Measurements from ENCODE around the gene NLGN2.

Gene NLGN2

GRCh38 chr17:7413346-7413985, 5.8 kb downstream of the NLGN2 start:
- CTCF ChIA-PET, result interaction anchor here (0.6 kb wide), 1 partner anchor 158 kb away, joined by 3 read pairs; no protein-coding TSS in a partner anchor
- peaks cover 2% of the 10 kb centered on the region for H3K4me1 Mint-ChIP-seq
- H3K27me3 Mint-ChIP-seq, result peaks cover 31% of the 10 kb centered on the region
- H3K4me3 Mint-ChIP-seq, result no peak overlapping the region
- H3K27ac Mint-ChIP-seq, result no peak overlapping the region
- H3K36me3 Mint-ChIP-seq, result no peaks in the 10 kb centered on the region
- no peaks in the 10 kb centered on the region for H3K9me3 Mint-ChIP-seq
- DNase-seq, result no peak

- no peak overlapping the region for H3K27ac Mint-ChIP-seq
- DNase-seq, result no peak
- no peaks in the 10 kb centered on the region for H3K36me3 Mint-ChIP-seq
- H3K27me3 Mint-ChIP-seq, result peaks cover 25% of the 10 kb centered on the region
- no peaks in the 10 kb centered on the region for H3K9me3 Mint-ChIP-seq
- no peak overlapping the region for H3K4me3 Mint-ChIP-seq
- no peaks in the 10 kb centered on the region for H3K4me1 Mint-ChIP-seq
- CTCF ChIA-PET, result interaction anchor here (0.6 kb wide), 1 partner anchor 362 kb away, joined by 4 read pairs; no protein-coding TSS in a partner anchor
Observed at GRCh38 chr17:7414837-7415236, 7.2 kb downstream of the NLGN2 start.

GRCh38 chr17:7415784-7416183, 8.1 kb downstream of the NLGN2 start:
- CTCF ChIA-PET, result no interaction called here
- Mint-ChIP-seq H3K9me3 (no peaks in the 10 kb centered on the region), H3K27me3 (peaks cover 19% of the 10 kb centered on the region), H3K4me3 (no peak overlapping the region), H3K4me1 (no peaks in the 10 kb centered on the region), H3K36me3 (no peaks in the 10 kb centered on the region), H3K27ac (no peak overlapping the region)
- no peak for DNase-seq

GRCh38 chr17:7416323-7416722, 8.7 kb downstream of the NLGN2 start:
- DNase-seq, result no peak
- no peak overlapping the region for H3K27ac Mint-ChIP-seq
- no peaks in the 10 kb centered on the region for H3K9me3 Mint-ChIP-seq
- H3K4me1 Mint-ChIP-seq, result no peaks in the 10 kb centered on the region
- no peaks in the 10 kb centered on the region for H3K36me3 Mint-ChIP-seq
- peaks cover 14% of the 10 kb centered on the region for H3K27me3 Mint-ChIP-seq
- no peak overlapping the region for H3K4me3 Mint-ChIP-seq
- CTCF ChIA-PET, result interaction anchor here (1.0 kb wide), 1 partner anchor 60 kb away, joined by 4 read pairs; no protein-coding TSS in a partner anchor

DNA sequence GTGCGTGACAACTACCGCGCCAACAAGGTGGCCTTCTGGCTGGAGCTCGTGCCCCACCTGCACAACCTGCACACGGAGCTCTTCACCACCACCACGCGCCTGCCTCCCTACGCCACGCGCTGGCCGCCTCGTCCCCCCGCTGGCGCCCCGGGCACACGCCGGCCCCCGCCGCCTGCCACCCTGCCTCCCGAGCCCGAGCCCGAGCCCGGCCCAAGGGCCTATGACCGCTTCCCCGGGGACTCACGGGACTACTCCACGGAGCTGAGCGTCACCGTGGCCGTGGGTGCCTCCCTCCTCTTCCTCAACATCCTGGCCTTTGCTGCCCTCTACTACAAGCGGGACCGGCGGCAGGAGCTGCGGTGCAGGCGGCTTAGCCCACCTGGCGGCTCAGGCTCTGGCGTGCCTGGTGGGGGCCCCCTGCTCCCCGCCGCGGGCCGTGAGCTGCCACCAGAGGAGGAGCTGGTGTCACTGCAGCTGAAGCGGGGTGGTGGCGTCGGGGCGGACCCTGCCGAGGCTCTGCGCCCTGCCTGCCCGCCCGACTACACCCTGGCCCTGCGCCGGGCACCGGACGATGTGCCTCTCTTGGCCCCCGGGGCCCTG, 9.5 kb downstream of the NLGN2 start:
- H3K4me3 Mint-ChIP-seq, result no peak overlapping the region
- no peak overlapping the region for H3K27ac Mint-ChIP-seq
- peaks cover 13% of the 10 kb centered on the region for H3K27me3 Mint-ChIP-seq
- no peaks in the 10 kb centered on the region for H3K4me1 Mint-ChIP-seq
- CTCF ChIA-PET, result interaction anchor here (1.0 kb wide), 1 partner anchor 61 kb away, joined by 4 read pairs; no protein-coding TSS in a partner anchor
- no peak for DNase-seq
- no peaks in the 10 kb centered on the region for H3K9me3 Mint-ChIP-seq
- no peaks in the 10 kb centered on the region for H3K36me3 Mint-ChIP-seq

GRCh38 chr17:7418472-7419152, 11.0 kb downstream of the NLGN2 start:
- Mint-ChIP-seq H3K27me3 (peaks cover 6% of the 10 kb centered on the region), H3K36me3 (no peaks in the 10 kb centered on the region), H3K4me3 (no peak overlapping the region), H3K27ac (no peak overlapping the region), H3K4me1 (no peaks in the 10 kb centered on the region), H3K9me3 (no peaks in the 10 kb centered on the region)
- DNase-seq, result no peak
- CTCF ChIA-PET, result no interaction called here

DNA sequence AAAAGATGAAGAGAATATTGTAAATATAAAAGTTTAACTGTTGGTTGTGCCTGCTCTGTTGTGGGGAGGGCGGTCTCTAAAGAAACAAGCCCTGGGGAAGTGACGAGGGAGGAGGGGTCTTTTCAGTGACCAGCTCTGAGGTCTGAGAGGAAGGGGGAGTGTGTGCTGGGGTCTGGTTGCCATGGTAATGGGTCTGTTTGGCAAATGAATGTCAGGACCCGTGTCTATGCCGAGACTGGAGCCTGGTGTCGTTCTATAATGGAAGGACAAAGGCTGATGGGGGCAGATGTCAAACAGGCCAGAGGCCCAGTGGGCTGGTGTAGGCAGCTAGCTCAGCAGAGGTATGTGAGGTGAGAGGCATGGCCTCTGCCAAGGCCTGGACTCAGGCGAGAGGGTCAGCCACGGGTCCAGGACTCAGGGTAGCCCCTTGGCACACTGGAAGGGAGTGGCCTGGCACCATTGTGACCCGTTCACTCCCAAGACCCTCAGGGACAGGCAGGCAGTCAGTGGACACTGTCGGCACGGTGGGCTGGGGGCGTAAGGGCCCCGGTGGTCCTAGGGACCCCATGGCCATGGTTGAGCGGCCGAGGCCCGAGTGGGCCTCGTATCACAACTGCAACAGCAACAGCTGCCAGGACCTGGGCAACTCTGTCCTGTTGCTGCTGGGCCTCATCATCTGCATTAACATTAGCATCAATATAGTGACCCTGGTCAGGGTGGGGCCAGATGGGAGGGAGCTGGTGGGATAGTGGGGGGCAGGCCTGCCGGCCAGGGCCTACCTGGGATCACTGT, 12.4 kb downstream of the NLGN2 start, which contains the start of gene SPEM1:
TSS of gene SPEM1 (plus strand) at position 506 of the 792 bp plus-strand sequence. CDS start at position 567, 61 bp downstream.
- Mint-ChIP-seq H3K4me1 (peaks cover 2% of the 10 kb centered on the region), H3K27ac (no peak within 1 kb of the TSS), H3K27me3 (peaks cover 20% of the 10 kb centered on the region), H3K4me3 (no peak within 1 kb of the TSS), H3K36me3 (no peaks in the 10 kb centered on the region), H3K9me3 (no peaks in the 10 kb centered on the region)
- no peak for DNase-seq
- CTCF ChIA-PET, result no interaction called here

- H3K27me3 Mint-ChIP-seq, result peaks cover 21% of the 10 kb centered on the region
- peaks cover 2% of the 10 kb centered on the region for H3K4me1 Mint-ChIP-seq
- H3K27ac Mint-ChIP-seq, result no peak overlapping the region
- DNase-seq, result no peak
- no peak overlapping the region for H3K4me3 Mint-ChIP-seq
- CTCF ChIA-PET, result no interaction called here
- H3K9me3 Mint-ChIP-seq, result no peaks in the 10 kb centered on the region
- no peaks in the 10 kb centered on the region for H3K36me3 Mint-ChIP-seq
Observed at GRCh38 chr17:7421186-7421585, 13.5 kb downstream of the NLGN2 start.

GRCh38 chr17:7423679-7424078, 16.0 kb downstream of the NLGN2 start:
- H3K36me3 Mint-ChIP-seq, result no peaks in the 10 kb centered on the region
- H3K27ac Mint-ChIP-seq, result no peak overlapping the region
- CTCF ChIA-PET, result interaction anchor here (0.9 kb wide), 1 partner anchor 12 kb away, joined by 4 read pairs; the partner anchor contains the start of gene TMEM102

DNA sequence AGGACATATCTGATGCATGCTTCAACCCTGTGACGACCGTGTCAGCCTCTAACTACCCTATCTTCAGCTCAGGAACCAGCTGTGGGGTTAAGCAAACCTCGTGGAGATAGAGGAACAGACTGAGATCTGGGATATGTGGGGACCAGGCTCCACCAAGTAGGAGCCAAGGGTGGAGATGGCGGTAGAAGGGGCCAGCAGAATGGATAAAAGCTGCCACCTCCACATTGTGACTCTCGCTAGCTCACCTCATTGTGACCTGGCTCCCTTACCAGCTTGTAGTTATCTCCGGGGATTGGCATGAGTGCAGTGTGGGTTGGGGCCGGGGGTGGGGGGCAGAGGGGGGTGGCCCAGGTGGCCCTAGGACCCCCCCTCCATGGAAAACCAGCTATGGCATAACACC, 17.7 kb downstream of the NLGN2 start, which contains the start of gene SPEM2:
TSS of gene SPEM2 (plus strand) at position 301 of the 400 bp plus-strand sequence. CDS start at position 374, 73 bp downstream.
- Mint-ChIP-seq H3K4me3 (no peak within 1 kb of the TSS), H3K27me3 (peaks cover 21% of the 10 kb centered on the region), H3K4me1 (peaks cover 2% of the 10 kb centered on the region), H3K36me3 (no peaks in the 10 kb centered on the region), H3K9me3 (no peaks in the 10 kb centered on the region), H3K27ac (no peak within 1 kb of the TSS)
- CTCF ChIA-PET, result interaction anchor here (1.0 to 1.4 kb wide), 2 partner anchors 11 to 70 kb away, joined by 3 read pairs; partner anchors contain the start of gene TMEM95
- DNase-seq, result no peak

More at GRCh38 chr17:7423679-7424078, 16.0 kb downstream of the NLGN2 start:
- Mint-ChIP-seq H3K4me3 (no peak overlapping the region), H3K4me1 (peaks cover 2% of the 10 kb centered on the region), H3K27me3 (peaks cover 25% of the 10 kb centered on the region), H3K9me3 (no peaks in the 10 kb centered on the region)
- no peak for DNase-seq

DNA sequence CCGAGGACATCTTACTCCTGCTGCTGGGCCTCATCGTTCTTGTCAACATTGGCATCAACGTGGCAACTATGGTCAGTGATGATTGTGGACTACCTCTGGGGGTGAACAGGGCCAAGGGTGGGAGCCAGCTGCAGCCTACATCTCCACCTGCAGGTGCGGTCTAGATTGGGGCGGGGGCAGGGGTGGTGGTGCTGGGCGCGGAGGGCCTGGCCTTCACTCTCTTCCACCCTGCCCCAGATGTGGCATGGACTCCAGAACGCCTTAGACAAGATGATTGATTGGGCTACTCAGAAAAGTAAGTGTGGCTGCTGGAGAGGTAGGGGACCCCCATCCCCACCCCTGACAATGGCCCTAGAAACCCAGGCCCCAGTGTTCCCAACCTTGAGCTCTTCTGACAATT, 18.1 kb downstream of the NLGN2 start:
- Mint-ChIP-seq H3K27me3 (peaks cover 21% of the 10 kb centered on the region), H3K9me3 (no peaks in the 10 kb centered on the region), H3K27ac (no peak overlapping the region), H3K4me3 (no peak overlapping the region), H3K4me1 (peaks cover 2% of the 10 kb centered on the region), H3K36me3 (no peaks in the 10 kb centered on the region)
- CTCF ChIA-PET, result interaction anchor here (1.0 to 1.4 kb wide), 2 partner anchors 11 to 70 kb away, joined by 3 read pairs; partner anchors contain the start of gene TMEM95
- no peak for DNase-seq

DNA sequence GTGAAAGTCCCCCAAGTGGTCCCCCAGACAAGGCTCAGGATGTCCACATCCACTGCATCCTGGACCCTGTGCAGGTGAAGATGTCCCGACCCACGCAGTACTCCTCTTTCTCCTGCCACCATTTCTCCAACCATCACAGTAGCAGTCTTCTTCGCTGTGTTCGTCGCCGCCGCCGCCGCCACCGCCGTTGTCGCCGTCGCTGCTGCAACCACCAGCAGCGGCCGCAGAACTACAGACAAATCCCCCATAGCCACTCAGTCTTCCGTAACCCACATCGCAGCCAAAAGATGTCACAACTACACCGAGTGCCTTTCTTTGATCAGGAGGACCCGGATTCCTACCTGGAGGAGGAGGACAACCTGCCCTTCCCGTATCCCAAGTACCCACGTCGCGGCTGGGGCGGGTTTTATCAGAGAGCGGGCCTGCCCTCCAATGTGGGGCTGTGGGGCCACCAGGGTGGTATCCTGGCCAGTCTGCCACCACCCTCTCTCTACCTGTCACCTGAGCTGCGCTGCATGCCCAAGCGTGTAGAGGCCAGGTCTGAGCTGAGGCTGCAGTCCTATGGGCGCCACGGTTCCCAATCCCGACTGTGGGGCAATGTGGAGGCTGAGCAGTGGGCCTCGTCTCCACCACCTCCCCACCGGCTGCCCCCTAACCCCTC, 18.7 kb downstream of the NLGN2 start:
- H3K27ac Mint-ChIP-seq, result no peak overlapping the region
- peaks cover 2% of the 10 kb centered on the region for H3K4me1 Mint-ChIP-seq
- peaks cover 21% of the 10 kb centered on the region for H3K27me3 Mint-ChIP-seq
- no peak for DNase-seq
- H3K4me3 Mint-ChIP-seq, result no peak overlapping the region
- CTCF ChIA-PET, result no interaction called here
- no peaks in the 10 kb centered on the region for H3K9me3 Mint-ChIP-seq
- H3K36me3 Mint-ChIP-seq, result no peaks in the 10 kb centered on the region

GRCh38 chr17:7426896-7427489, 19.3 kb downstream of the NLGN2 start:
- H3K9me3 Mint-ChIP-seq, result no peaks in the 10 kb centered on the region
- peaks cover 21% of the 10 kb centered on the region for H3K27me3 Mint-ChIP-seq
- H3K4me3 Mint-ChIP-seq, result no peak overlapping the region
- CTCF ChIA-PET, result no interaction called here
- H3K36me3 Mint-ChIP-seq, result no peaks in the 10 kb centered on the region
- H3K4me1 Mint-ChIP-seq, result peaks cover 2% of the 10 kb centered on the region
- no peak overlapping the region for H3K27ac Mint-ChIP-seq
- DNase-seq, result no peak

Measured in activated naive CD4-positive, alpha-beta T cell treated with anti-CD3 and anti-CD28 coated beads, Interleukin-2, amount 10 ng/mL, durations not matched to agents 7 days and 5 days (primary cell).